Measurements from ENCODE around the gene TFCP2L1. TPM values are rescaled to one million over a fixed set of nuclear protein-coding genes. Genes with fewer than 3 reads are reported as not detected.
"Not testable (repeated sequence)": the region's sequence is repeated elsewhere in the genome, so short reads cannot be mapped to it uniquely, and the experiment has no call there.

TFCP2L1 gene
- total RNA-seq, 1 donor from 2014 or later = not detected

DNA sequence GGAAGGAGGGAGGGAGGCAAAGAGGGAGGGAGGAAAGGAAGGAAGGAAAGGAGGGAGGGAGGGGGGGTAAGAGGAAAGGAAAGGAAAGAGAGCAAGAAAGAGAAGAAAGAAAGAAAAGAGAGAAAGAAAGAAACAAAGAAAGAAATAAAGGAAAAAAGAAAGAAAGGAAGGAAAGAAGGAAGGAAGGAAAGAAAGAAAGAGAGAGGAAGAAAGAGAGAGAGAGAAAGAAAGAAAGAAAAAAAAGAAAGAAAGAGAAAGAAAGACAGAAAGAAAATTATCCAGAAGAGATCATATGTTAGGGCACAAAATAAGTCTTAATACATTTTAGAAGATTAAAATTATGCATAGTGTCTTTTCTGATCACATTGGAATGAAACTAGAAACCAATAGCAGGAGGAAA lies 24.3 kb upstream of the TFCP2L1 start:
- intact Hi-C loops (cut with micrococcal nuclease) = no loop called here
- H3K4me3 Mint-ChIP-seq (ENCODE audit: low read depth) = no peak overlapping the region
- DNase-seq (ENCODE audit: low spot score) = no peak
- H3K9me3 Mint-ChIP-seq = no peaks in the 10 kb centered on the region
- H3K27ac Mint-ChIP-seq = no peak overlapping the region
- peaks cover 6% of the 10 kb centered on the region for H3K4me1 Mint-ChIP-seq (ENCODE audit: low read depth)
- peaks cover 37% of the 10 kb centered on the region for H3K27me3 Mint-ChIP-seq (ENCODE audit: low read depth)
- no peaks in the 10 kb centered on the region for H3K36me3 Mint-ChIP-seq (ENCODE audit: low read depth)

DNA sequence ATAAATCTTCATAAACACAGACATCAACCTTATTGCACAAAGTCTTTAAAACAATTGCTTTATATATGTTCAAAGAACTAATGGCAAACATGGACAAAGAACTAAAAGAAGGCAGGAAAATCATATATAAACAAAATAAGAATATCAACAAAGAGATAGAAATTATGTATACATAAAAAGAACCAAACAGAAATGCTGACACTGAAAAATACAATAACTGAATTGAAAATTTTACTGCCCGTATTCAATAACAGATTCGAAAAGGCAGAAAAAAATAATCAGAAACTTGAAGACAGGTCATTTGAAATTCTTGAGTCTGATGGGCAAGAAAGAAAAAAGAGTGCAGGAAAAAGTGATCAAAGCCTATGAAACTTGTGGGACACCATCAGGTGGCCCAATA lies 22.0 kb upstream of the TFCP2L1 start:
- Mint-ChIP-seq H3K4me1 (ENCODE audit: low read depth) (peaks cover 6% of the 10 kb centered on the region), H3K27me3 (ENCODE audit: low read depth) (peaks cover 37% of the 10 kb centered on the region), H3K27ac (no peak overlapping the region), H3K9me3 (no peaks in the 10 kb centered on the region), H3K36me3 (ENCODE audit: low read depth) (no peaks in the 10 kb centered on the region), H3K4me3 (ENCODE audit: low read depth) (no peak overlapping the region)
- intact Hi-C loops (cut with micrococcal nuclease) = no loop called here
- no peak for DNase-seq (ENCODE audit: low spot score)

DNA sequence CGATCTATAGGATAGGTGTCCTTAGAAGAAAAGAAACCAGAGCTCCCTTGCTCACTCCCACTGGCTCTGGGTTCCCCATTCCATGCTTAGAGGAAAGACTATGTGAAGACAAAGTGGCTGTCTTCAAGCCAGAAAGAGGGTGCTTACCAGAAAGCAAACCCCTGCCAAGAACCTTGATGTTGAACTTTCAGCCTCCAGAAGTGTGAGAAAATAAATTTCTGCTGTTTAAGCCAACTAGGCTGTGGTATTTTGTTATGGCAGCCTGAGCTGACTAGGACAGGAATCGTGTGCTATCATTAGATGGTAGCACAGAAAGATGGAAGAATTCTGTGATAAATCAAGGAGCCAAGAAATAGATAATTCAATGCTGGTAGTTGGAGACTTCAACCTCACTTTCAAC lies 19.9 kb upstream of the TFCP2L1 start:
- Mint-ChIP-seq H3K36me3 (ENCODE audit: low read depth) (no peaks in the 10 kb centered on the region), H3K4me1 (ENCODE audit: low read depth) (peaks cover 6% of the 10 kb centered on the region)
- intact Hi-C loops (cut with micrococcal nuclease) = no loop called here

DNA sequence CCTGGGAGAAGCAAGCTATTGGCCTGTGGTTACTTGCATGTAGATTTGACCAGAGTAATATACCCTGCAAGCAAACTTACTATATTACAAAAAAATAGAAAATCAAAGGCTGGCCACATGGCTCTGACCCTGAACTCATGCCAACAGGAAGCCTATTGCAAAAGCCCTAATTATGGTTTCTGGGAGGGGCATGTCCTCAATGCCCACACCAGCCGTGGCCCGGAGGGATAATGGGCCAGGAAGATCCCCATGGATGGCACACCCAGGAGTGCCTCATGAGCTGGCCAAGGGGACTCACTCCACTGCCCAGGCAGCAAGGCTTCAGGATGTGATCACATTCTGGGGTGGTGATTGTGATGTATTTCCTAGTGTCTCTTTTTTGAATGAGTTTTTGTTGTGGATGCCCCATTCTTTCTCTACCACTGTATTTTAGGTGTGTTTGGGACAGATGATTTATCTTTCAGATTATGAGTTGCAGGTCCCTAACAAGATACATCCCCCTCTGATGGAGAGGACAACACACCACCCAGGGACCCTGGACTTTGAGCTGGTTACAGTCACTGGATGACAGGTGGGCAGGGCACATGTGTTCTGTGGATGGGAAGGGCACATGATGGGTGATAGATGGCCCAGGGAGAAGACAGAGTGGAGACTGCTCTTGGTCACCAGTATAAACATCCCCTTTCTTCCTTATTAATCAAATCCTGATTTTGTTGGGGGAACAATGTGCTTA lies 18.7 kb upstream of the TFCP2L1 start:
- no peaks in the 10 kb centered on the region for H3K9me3 Mint-ChIP-seq
- H3K4me3 Mint-ChIP-seq (ENCODE audit: low read depth) = no peak overlapping the region
- no peak for DNase-seq (ENCODE audit: low spot score)
- H3K4me1 Mint-ChIP-seq (ENCODE audit: low read depth) = no peaks in the 10 kb centered on the region
- H3K27ac Mint-ChIP-seq = no peak overlapping the region
- peaks cover 15% of the 10 kb centered on the region for H3K27me3 Mint-ChIP-seq (ENCODE audit: low read depth)
- intact Hi-C loops (cut with micrococcal nuclease) = no loop called here
- H3K36me3 Mint-ChIP-seq (ENCODE audit: low read depth) = no peaks in the 10 kb centered on the region

More for the DNA sequence above, 19.9 kb upstream of the TFCP2L1 start:
- H3K9me3 Mint-ChIP-seq = no peaks in the 10 kb centered on the region
- no peak overlapping the region for H3K27ac Mint-ChIP-seq
- DNase-seq (ENCODE audit: low spot score) = no peak
- no peak overlapping the region for H3K4me3 Mint-ChIP-seq (ENCODE audit: low read depth)
- H3K27me3 Mint-ChIP-seq (ENCODE audit: low read depth) = peaks cover 25% of the 10 kb centered on the region

DNA sequence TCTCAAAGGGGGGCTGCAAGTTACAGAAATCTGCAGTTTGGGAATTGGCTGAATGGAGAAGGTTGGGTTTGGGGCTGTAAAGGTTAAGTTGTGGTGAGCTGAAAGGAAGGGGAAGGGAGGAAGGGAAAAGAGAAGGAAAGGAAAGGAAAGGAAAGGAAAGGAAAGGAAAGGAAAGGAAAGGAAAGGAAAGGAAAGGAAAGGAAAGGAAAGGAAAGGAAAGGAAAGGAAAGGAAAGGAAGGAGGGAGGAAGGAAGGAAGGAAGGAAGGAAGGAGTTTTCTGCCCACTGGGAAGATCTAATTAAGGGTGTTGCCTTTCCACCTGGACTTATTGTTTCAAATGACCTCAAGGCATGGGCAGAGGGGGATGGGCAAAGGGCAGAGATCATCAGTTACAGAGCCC lies 16.2 kb upstream of the TFCP2L1 start:
- not testable (repeated sequence) for H3K9me3 Mint-ChIP-seq; H3K27me3 Mint-ChIP-seq (ENCODE audit: low read depth); H3K4me1 Mint-ChIP-seq (ENCODE audit: low read depth)

DNA sequence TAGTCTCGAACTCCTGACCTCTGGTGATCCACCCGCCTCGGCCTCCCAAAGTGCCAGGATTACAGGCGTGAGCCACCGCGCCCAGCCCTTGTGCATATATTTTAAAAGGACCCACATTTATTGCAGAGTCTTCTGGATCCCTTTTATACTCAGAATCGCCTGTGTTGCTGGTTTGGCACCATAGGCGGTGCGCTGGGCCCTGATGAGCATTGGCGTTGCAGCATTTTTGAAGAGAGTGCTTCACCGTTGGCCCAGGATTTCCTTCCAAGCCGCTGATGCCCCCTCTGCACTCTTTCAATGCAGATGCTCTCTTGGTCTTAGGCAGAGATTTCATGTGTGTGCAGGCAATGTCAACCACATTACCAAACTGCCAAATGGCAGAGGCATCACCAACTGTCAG lies 13.5 kb upstream of the TFCP2L1 start:
- H3K9me3 Mint-ChIP-seq = no peaks in the 10 kb centered on the region
- no peak overlapping the region for H3K27ac Mint-ChIP-seq
- H3K4me3 Mint-ChIP-seq (ENCODE audit: low read depth) = no peak overlapping the region
- no peaks in the 10 kb centered on the region for H3K36me3 Mint-ChIP-seq (ENCODE audit: low read depth)
- H3K4me1 Mint-ChIP-seq (ENCODE audit: low read depth) = no peaks in the 10 kb centered on the region
- intact Hi-C loops (cut with micrococcal nuclease) = no loop called here
- DNase-seq (ENCODE audit: low spot score) = no peak
- H3K27me3 Mint-ChIP-seq (ENCODE audit: low read depth) = no peaks in the 10 kb centered on the region

More for the DNA sequence above, 16.2 kb upstream of the TFCP2L1 start:
- H3K36me3 Mint-ChIP-seq (ENCODE audit: low read depth); DNase-seq (ENCODE audit: low spot score); intact Hi-C loops (cut with micrococcal nuclease); H3K4me3 Mint-ChIP-seq (ENCODE audit: low read depth); H3K27ac Mint-ChIP-seq: not testable (repeated sequence)

DNA sequence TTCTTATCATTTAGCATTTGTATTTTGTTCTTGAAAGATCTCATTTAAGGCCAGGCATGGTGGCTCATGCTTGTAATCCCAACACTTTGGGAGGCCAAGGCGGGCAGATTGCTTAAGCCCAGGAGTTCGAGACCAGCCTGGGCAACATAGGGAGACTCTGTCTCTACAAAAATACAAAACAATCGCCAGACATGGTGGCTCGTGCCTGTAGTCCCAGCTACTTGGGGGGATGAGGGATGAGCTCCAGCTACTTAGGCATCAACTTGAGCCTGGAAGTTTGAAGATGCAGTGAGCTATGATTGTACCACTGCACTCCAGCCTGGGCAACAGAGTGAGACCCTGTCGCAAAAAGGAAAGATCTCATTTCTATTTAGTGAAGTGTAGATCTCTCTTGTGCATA lies 12.9 kb upstream of the TFCP2L1 start:
- H3K27me3 Mint-ChIP-seq (ENCODE audit: low read depth); intact Hi-C loops (cut with micrococcal nuclease); H3K4me1 Mint-ChIP-seq (ENCODE audit: low read depth); H3K27ac Mint-ChIP-seq; DNase-seq (ENCODE audit: low spot score); H3K9me3 Mint-ChIP-seq; H3K36me3 Mint-ChIP-seq (ENCODE audit: low read depth); H3K4me3 Mint-ChIP-seq (ENCODE audit: low read depth): not testable (repeated sequence)

DNA sequence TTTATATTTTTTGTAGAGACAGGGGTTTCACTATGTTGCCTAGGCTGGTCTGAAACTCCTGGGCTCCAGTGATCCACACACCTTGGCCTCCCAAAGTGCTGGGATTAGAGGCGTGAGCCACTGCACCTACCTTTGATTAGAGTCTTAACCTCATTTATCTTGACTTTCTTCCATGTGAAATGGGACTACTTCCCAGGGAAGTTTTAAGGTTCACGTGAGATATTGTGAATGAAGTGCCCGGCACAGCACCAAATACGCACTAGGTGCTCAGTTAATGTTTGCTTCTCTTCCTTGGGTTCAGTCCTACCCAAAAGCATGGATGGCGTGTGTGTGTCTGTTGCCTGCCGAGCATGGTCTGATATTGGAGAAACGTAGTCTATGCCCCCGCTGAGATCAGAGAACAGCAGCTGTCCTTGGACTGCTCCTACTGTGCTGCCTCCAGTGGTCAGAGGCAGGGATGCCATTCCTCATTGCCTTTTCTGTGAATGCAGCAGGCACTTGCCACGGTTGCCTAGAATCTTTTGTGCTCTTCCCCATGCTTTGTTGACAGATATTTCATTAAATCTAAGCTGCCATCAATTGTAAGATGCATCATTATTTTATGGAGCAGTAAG lies 12.3 kb upstream of the TFCP2L1 start:
- Mint-ChIP-seq H3K4me3 (ENCODE audit: low read depth) (no peak overlapping the region), H3K9me3 (no peaks in the 10 kb centered on the region), H3K36me3 (ENCODE audit: low read depth) (no peaks in the 10 kb centered on the region), H3K27me3 (ENCODE audit: low read depth) (no peaks in the 10 kb centered on the region), H3K4me1 (ENCODE audit: low read depth) (no peaks in the 10 kb centered on the region), H3K27ac (no peak overlapping the region)
- DNase-seq (ENCODE audit: low spot score) = no peak
- intact Hi-C loops (cut with micrococcal nuclease) = no loop called here

DNA sequence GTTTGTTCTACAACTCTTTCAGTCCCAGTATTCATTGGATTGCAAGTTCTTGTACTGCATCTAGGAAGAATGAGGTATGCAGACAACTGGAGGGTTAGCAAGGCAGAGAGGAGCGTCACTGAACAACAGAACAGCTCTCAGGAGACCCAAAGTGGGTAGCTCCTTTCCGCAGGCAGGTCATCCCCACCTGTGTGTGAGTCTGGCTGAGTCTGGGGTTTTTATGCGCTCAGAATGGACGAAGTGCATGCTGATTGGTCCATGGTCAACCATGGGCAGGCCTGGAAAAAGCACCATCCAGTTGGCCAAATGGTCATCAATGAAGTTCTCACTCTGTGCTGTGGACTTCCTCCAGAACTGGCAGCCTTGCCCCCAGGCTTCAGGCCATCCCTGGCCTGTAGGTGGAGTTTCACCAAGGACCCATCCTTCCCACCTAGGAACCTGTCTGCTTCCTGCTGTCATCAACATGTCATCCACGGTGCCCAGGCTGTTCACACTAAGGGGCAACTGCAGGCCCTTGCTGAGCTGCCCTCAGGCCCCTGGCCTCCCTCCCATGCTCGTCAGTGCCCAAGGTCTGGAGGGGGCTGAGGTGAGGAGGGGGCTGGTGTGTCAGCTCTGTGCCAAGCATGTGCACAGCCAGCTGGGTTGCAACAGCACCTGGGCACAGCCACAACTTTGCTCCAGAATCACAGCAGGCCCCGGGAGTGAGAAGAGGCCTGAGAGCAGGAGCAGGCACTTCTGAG lies 11.1 kb upstream of the TFCP2L1 start:
- DNase-seq (ENCODE audit: low spot score) = no peak
- Mint-ChIP-seq H3K4me3 (ENCODE audit: low read depth) (no peak overlapping the region), H3K36me3 (ENCODE audit: low read depth) (no peaks in the 10 kb centered on the region), H3K4me1 (ENCODE audit: low read depth) (no peaks in the 10 kb centered on the region), H3K27me3 (ENCODE audit: low read depth) (no peaks in the 10 kb centered on the region), H3K9me3 (no peaks in the 10 kb centered on the region), H3K27ac (no peak overlapping the region)
- intact Hi-C loops (cut with micrococcal nuclease) = no loop called here

DNA sequence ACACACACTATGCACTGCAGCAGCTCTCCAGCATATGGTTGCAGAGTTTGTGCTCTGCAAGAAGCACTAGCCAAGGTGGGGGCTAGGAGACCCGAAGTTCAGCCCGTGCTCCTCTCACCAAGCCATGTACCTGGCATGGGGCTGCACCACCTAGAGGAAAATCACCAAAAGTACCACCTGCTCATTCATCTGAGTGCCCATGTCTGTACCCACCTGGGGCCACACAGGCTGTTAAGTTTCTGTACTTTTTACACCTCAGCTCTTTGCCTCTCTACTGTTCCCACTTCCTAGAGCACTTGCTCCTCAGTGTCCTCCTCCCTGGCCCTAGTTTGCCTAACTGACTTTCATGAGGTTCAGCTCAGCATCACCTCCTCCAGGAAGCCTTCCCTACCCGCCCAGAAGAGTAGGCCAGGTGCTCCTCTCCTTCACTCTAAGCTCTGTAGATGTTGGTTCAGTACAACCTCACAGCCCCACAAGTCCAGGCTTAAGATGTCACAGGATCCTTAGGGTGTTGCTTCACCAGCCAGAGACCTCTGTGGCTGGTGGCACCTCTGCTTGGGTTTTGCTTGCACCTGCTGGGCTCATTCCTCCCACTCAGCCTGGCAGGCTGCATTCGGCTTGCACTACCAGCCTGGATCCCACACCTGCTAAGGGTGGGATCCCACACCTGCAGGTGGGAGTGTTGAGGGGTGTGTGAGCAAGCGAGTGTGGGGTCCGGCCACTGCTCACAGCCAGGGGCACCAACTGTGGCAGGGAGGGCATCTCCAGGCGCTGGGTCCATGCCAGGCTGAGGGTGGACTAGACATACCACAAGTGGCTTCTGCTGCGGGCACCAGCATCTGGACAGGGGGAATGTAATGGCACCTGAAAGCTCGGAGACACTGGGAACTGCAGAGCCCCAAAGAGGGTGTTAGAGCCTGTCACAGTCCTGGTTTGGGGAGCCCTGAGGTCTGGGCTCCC lies 10.2 kb upstream of the TFCP2L1 start:
- H3K9me3 Mint-ChIP-seq = no peaks in the 10 kb centered on the region
- intact Hi-C loops (cut with micrococcal nuclease) = no loop called here
- no peak overlapping the region for H3K27ac Mint-ChIP-seq

DNA sequence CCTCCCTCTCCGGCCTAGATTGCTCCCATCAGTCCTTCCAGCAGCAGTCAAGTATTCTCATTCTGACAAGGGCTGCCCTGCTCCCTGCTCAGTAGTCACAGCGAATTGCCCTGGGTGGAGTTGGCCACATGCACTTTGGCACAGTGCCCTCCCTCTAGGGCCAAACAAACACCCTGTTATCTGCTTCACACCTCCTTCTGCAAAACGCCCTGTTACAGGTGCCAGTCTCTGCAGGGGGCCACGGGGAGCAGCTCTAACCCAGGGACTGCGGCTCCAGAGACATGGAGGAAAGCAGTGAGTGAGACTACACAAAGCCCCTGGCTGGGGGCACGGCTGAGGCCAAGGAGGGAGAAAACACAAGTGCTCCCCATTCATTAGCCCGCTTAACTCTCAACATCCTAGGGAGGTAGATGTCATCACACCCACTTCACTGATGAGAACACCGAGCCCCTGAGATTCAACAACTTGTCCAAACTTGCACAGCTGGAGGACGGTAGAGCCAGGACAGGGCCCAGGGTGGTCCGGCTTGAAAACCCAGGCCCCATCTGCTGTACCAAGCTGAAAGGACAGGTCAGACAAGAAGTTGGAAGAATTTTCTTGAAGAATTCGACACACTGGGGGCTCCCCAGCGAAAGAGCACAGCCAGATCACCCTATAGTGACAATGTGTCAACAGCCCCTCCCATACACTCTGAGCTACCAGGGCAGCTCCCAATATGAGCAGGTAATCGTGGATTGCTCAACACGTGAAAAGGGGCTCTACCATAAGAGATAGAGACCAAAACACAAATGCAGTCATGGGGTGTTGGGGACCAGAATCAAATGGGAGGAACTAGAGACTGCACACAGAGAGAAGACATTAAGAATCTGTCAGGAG lies 8.7 kb upstream of the TFCP2L1 start:
- H3K4me3 Mint-ChIP-seq (ENCODE audit: low read depth) = no peak overlapping the region
- no peaks in the 10 kb centered on the region for H3K4me1 Mint-ChIP-seq (ENCODE audit: low read depth)
- DNase-seq (ENCODE audit: low spot score) = no peak
- H3K9me3 Mint-ChIP-seq = no peaks in the 10 kb centered on the region
- no peaks in the 10 kb centered on the region for H3K27me3 Mint-ChIP-seq (ENCODE audit: low read depth)
- H3K36me3 Mint-ChIP-seq (ENCODE audit: low read depth) = no peaks in the 10 kb centered on the region
- intact Hi-C loops (cut with micrococcal nuclease) = no loop called here
- H3K27ac Mint-ChIP-seq = no peak overlapping the region

More for the DNA sequence above, 10.2 kb upstream of the TFCP2L1 start:
- no peaks in the 10 kb centered on the region for H3K27me3 Mint-ChIP-seq (ENCODE audit: low read depth)
- no peaks in the 10 kb centered on the region for H3K4me1 Mint-ChIP-seq (ENCODE audit: low read depth)
- no peak for DNase-seq (ENCODE audit: low spot score)
- no peak overlapping the region for H3K4me3 Mint-ChIP-seq (ENCODE audit: low read depth)
- no peaks in the 10 kb centered on the region for H3K36me3 Mint-ChIP-seq (ENCODE audit: low read depth)

DNA sequence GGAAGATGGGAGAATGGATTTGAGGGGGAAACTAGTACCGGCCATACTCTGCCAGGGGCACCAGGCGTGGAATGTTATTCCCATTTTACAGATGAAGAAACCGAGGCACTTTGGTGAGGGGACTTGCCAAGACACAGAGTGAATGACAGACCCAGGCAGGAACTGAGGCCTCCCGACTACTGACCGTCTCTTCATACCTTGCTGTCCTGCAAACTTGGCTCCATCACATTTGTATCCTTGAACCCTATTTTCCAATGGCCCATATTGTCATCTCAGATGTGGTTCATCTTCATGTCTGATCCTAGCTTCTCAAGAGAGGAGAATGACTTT lies 6.2 kb upstream of the TFCP2L1 start:
- Mint-ChIP-seq H3K4me1 (ENCODE audit: low read depth) (no peaks in the 10 kb centered on the region), H3K27me3 (ENCODE audit: low read depth) (peaks cover 7% of the 10 kb centered on the region), H3K4me3 (ENCODE audit: low read depth) (no peak overlapping the region), H3K9me3 (no peaks in the 10 kb centered on the region), H3K27ac (no peak overlapping the region), H3K36me3 (ENCODE audit: low read depth) (no peaks in the 10 kb centered on the region)
- intact Hi-C loops (cut with micrococcal nuclease) = no loop called here
- no peak for DNase-seq (ENCODE audit: low spot score)
